ENCODE results near the gene SLC10A4.

DNA sequence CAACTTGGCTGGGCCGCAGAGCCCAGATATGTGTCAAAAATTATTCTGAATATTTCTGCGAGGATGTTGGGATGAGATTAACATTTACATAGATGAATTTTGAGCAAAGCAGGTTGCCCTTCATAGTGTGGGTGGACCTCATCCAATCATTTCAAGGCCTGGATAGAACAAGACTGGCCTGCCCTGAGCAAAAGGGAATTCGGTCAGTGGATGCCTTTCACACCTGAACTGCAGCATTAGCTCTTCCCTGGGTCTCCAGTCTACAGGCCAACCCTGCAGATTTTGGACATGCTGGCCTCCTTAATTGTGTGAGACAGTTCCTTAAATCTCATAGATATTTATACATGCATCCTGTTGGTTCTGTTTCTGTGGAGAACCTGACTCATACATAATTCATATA is 32.4 kb upstream of the SLC10A4 start:
- TF ChIP-seq, protein P1, sequence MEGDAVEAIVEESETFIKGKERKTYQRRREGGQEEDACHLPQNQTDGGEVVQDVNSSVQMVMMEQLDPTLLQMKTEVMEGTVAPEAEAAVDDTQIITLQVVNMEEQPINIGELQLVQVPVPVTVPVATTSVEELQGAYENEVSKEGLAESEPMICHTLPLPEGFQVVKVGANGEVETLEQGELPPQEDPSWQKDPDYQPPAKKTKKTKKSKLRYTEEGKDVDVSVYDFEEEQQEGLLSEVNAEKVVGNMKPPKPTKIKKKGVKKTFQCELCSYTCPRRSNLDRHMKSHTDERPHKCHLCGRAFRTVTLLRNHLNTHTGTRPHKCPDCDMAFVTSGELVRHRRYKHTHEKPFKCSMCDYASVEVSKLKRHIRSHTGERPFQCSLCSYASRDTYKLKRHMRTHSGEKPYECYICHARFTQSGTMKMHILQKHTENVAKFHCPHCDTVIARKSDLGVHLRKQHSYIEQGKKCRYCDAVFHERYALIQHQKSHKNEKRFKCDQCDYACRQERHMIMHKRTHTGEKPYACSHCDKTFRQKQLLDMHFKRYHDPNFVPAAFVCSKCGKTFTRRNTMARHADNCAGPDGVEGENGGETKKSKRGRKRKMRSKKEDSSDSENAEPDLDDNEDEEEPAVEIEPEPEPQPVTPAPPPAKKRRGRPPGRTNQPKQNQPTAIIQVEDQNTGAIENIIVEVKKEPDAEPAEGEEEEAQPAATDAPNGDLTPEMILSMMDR (IDR thresholded peaks at IDR 0.05) = no peak
- TF ChIP-seq EZH2 (IDR thresholded peaks at IDR 0.05) = no peak
